ENCODE data around the gene STON2.

STON2 gene

GRCh38 chr14:81301371-81301770, 98.8 kb downstream of the STON2 start:
- no peak for DNase-seq

GRCh38 chr14:81298911-81299310, 101.2 kb downstream of the STON2 start:
- DNase-seq: no peak

- DNase-seq: no peak
These were observed 102.0 kb downstream of the STON2 start for GRCh38 chr14:81298122-81298521.

- DNase-seq: no peak
These were observed 103.9 kb downstream of the STON2 start for GRCh38 chr14:81295958-81296923.

GRCh38 chr14:81289516-81289915, 110.6 kb downstream of the STON2 start:
- no peak for DNase-seq

- DNase-seq: no peak
These were observed 113.4 kb downstream of the STON2 start for GRCh38 chr14:81286574-81287370.

GRCh38 chr14:81285245-81285644, 114.9 kb downstream of the STON2 start:
- no peak for DNase-seq

GRCh38 chr14:81281332-81281731, 118.8 kb downstream of the STON2 start:
- DNase-seq: no peak

- DNase-seq: no peak
These were observed 119.9 kb downstream of the STON2 start for GRCh38 chr14:81280136-81280791.

GRCh38 chr14:81277096-81277495, 123.0 kb downstream of the STON2 start:
- no peak for DNase-seq

GRCh38 chr14:81276073-81277069, 123.8 kb downstream of the STON2 start:
- DNase-seq: no peak

GRCh38 chr14:81275305-81276072, 124.6 kb downstream of the STON2 start:
- no peak for DNase-seq

- no peak for DNase-seq
These were observed 126.1 kb downstream of the STON2 start for GRCh38 chr14:81273961-81274575.

GRCh38 chr14:81273521-81273920, 126.6 kb downstream of the STON2 start:
- DNase-seq: no peak

- no peak for DNase-seq
These were observed 127.8 kb downstream of the STON2 start for GRCh38 chr14:81272317-81272716.

GRCh38 chr14:81269979-81270375, 130.1 kb downstream of the STON2 start:
- DNase-seq: no peak

- DNase-seq: peak; percentile 59
These were observed 130.8 kb downstream of the STON2 start for GRCh38 chr14:81269100-81269978.

GRCh38 chr14:81268016-81268416, 132.1 kb downstream of the STON2 start:
- DNase-seq: no peak

- DNase-seq: no peak
These were observed 134.4 kb downstream of the STON2 start for GRCh38 chr14:81265636-81266169.
